A549 (cell line): ENCODE results near the gene ADPRHL1. TPM values are rescaled to one million over a fixed set of nuclear protein-coding genes. Genes with fewer than 3 reads are reported as not detected.

Experiments used
- ATAC-seq, 2 experiments: fragments of 200-7000 bp in 1 of 2; fragments of >200 bp in 1 of 2; cut with Nextera tagmentation in 1 of 2; cut with Tn5 transposase in 1 of 2; 3 replicates each; pipeline versions ENCODE4 v1.8.0 to v1.9.1; 2018 to 2020; ENCODE audit warnings: mild to moderate bottlenecking in 1 of 2, moderate library complexity in 1 of 2
- CTCF ChIA-PET: fragments of 300-600 bp; sonication (Branson Sonifier 250); formaldehyde crosslinking; extraction: SDS; loops from one replicate; lab custom pipeline; 2021; ENCODE audit warnings: antibody characterized with exemption, inconsistent platforms; lab: Yijun Ruan, JAX
- POLR2A ChIA-PET: fragments of 350-600 bp; formaldehyde crosslinking; extraction: SDS; loops from one replicate; lab custom pipeline; 2021; ENCODE audit warnings: antibody characterized with exemption, inconsistent platforms; lab: Yijun Ruan, JAX
- DNase-seq, 2 experiments: peaks; one replicate each; pipeline versions ENCODE4 v3.0.0 to v3.0.0-alpha.2; 2011 to 2016; ENCODE audit warnings: low read depth in 1 of 2, low spot score in 1 of 2
- FAIRE-seq: peaks from 2 replicates; lab custom pipeline; 2011; peaks lifted over from hg19 to GRCh38; lab: Jason Lieb, UNC
- H3K27ac ChIP-seq, 2 experiments: fragments of >200 bp; sonication (Bioruptor Twin); formaldehyde crosslinking; 3 replicates each; pipeline ENCODE4 v1.5.1; 2016 to 2017
- H3K4me1 ChIP-seq: fragments of >200 bp; sonication (Bioruptor Twin); formaldehyde crosslinking; 3 replicates; pipeline ENCODE4 v1.6.1; 2016
- H3K4me2 ChIP-seq: fragments of >200 bp; sonication (Bioruptor Twin); formaldehyde crosslinking; 3 replicates; pipeline ENCODE4 v1.6.1; 2016
- H3K4me3 ChIP-seq: fragments of >200 bp; sonication (Bioruptor Twin); formaldehyde crosslinking; 3 replicates; pipeline ENCODE4 v1.5.1; 2016
- H3K9me3 ChIP-seq: fragments of >200 bp; sonication (Bioruptor Twin); formaldehyde crosslinking; 3 replicates; pipeline ENCODE4 v1.6.1; 2016
- CHD2 ChIP-seq: fragments of 150-350 bp; IDR thresholded peaks from 2 replicates; pipeline ENCODE4 v1.6.1; 2014; ENCODE audit warnings: low read length; ENCODE audit not compliant: partially characterized antibody
- CHD4 ChIP-seq: fragments of 200-600 bp; sonication (generic); IDR thresholded peaks from 2 replicates; pipeline ENCODE4 v1.6.1; 2016; ENCODE audit warnings: antibody characterized with exemption, mild to moderate bottlenecking, borderline replicate concordance
- EHF ChIP-seq: fragments of 250-450 bp; sonication (Bioruptor Pico); IDR thresholded peaks from 2 replicates; pipeline ENCODE4 v1.5.0; 2020; ENCODE audit warnings: mild to moderate bottlenecking
- ESRRA ChIP-seq: fragments of 150-350 bp; IDR thresholded peaks from 2 replicates; pipeline ENCODE4 v1.6.1; 2014; ENCODE audit warnings: mild to moderate bottlenecking, low read length, borderline replicate concordance
- FOSL2 ChIP-seq, 2 experiments: fragments of 450-650 bp in 1 of 2; fragments of >200 bp in 1 of 2; sonication (Bioruptor Twin) in 1 of 2; formaldehyde crosslinking; IDR thresholded peaks; 2 replicates each; pipeline versions ENCODE4 v1.5.0 to v1.6.1; 2016 to 2020; ENCODE audit warnings: mild to moderate bottlenecking in 1 of 2, moderate library complexity in 1 of 2
- GATA3 ChIP-seq: IDR thresholded peaks from 2 replicates; pipeline ENCODE4 v1.6.1; 2012; ENCODE audit warnings: borderline replicate concordance
- HDAC2 ChIP-seq: fragments of 200-600 bp; sonication (generic); IDR thresholded peaks from 2 replicates; pipeline ENCODE4 v1.6.1; 2016
- HOXB13 ChIP-seq: fragments of 250-450 bp; sonication (Bioruptor Pico); IDR thresholded peaks from 2 replicates; pipeline ENCODE4 v1.5.0; 2020; ENCODE audit warnings: low read depth, mild to moderate bottlenecking, moderate library complexity
- JUNB ChIP-seq: fragments of >200 bp; sonication (Bioruptor Twin); formaldehyde crosslinking; IDR thresholded peaks from 2 replicates; pipeline ENCODE4 v1.6.1; 2016
- KDM1A ChIP-seq: fragments of 200-600 bp; sonication (generic); IDR thresholded peaks from 2 replicates; pipeline ENCODE4 v1.6.1; 2016; ENCODE audit warnings: low read depth, mild to moderate bottlenecking
- KDM5A ChIP-seq: fragments of 200-600 bp; sonication (generic); IDR thresholded peaks from 2 replicates; pipeline ENCODE4 v1.6.1; 2016; ENCODE audit warnings: antibody characterized with exemption, mild to moderate bottlenecking
- MYC ChIP-seq: IDR thresholded peaks from 2 replicates; pipeline ENCODE4 v1.6.1; 2012; ENCODE audit warnings: mild to moderate bottlenecking, inconsistent platforms, low read length, improper control_type of control experiment, borderline replicate concordance
- NFE2L2 ChIP-seq: fragments of 150-350 bp; conservative IDR thresholded peaks from 2 replicates; pipeline ENCODE4 v1.6.1; 2014; ENCODE audit warnings: low read length
- NPAS2 ChIP-seq: fragments of 250-450 bp; sonication (Bioruptor Pico); IDR thresholded peaks from 2 replicates; pipeline ENCODE4 v1.8.0; 2022; ENCODE audit warnings: mild to moderate bottlenecking, moderate library complexity, borderline replicate concordance
- NR3C1 ChIP-seq: fragments of >200 bp; sonication (Bioruptor Twin); formaldehyde crosslinking; IDR thresholded peaks from 3 replicates; pipeline ENCODE4 v1.6.1; 2017
- PHF8 ChIP-seq: fragments of 200-600 bp; sonication (generic); IDR thresholded peaks from 2 replicates; pipeline ENCODE4 v1.6.1; 2016; ENCODE audit warnings: low read depth, mild to moderate bottlenecking, antibody characterized with exemption, moderate library complexity, borderline replicate concordance
- POLR2A ChIP-seq: IDR thresholded peaks from 2 replicates; pipeline ENCODE4 v1.6.1; 2012; ENCODE audit warnings: mild to moderate bottlenecking, low read length
- POLR2AphosphoS2 ChIP-seq: conservative IDR thresholded peaks from 2 replicates; pipeline ENCODE4 v1.6.1; 2012; ENCODE audit warnings: low read length, improper control_type of control experiment, inconsistent platforms
- RARB ChIP-seq: fragments of 250-450 bp; sonication (Bioruptor Pico); IDR thresholded peaks from 2 replicates; pipeline ENCODE4 v1.8.0; 2021; ENCODE audit warnings: mild to moderate bottlenecking, moderate library complexity
- RCOR1 ChIP-seq: fragments of 150-350 bp; IDR thresholded peaks from 2 replicates; pipeline ENCODE4 v1.6.1; 2014; ENCODE audit warnings: antibody characterized with exemption, low read length, low read depth
- SREBF2 ChIP-seq: fragments of 450-650 bp; IDR thresholded peaks from 2 replicates; pipeline ENCODE4 v1.6.1; 2014; ENCODE audit warnings: mild to moderate bottlenecking, moderate library complexity
- ZNF302 ChIP-seq: fragments of 250-450 bp; sonication (Bioruptor Pico); IDR thresholded peaks from 2 replicates; pipeline ENCODE4 v1.9.0; 2021; ENCODE audit warnings: inconsistent platforms, mild to moderate bottlenecking, moderate library complexity
- ZSCAN20 ChIP-seq: fragments of 250-450 bp; sonication (Bioruptor Pico); IDR thresholded peaks from 2 replicates; pipeline ENCODE4 v1.8.0; 2022; ENCODE audit warnings: mild to moderate bottlenecking, moderate library complexity
- WGBS: methylation state at CpG from one replicate; pipeline ENCODE4 v1.1.6; 2017; ENCODE audit errors: missing lambda C conversion rate; 5-methylcytosine and 5-hydroxymethylcytosine counted together
- polyA plus RNA-seq, 4 experiments: library from polyadenylated mRNA; depleted of rRNA in 3 of 4; stranded (reverse); fragments of >200 nt; fragmentation: RNase III in 1 of 4; extraction: RNeasy Plus Mini Kit Qiagen cat#74134 plus additional on column Dnase treatment in 1 of 4; gene quantifications; 2 replicates in 3 of 4; 3 replicates in 1 of 4; pipeline ENCODE4 v1.2.3, GENCODE V29; 2011 to 2017
- TF ChIP-seq, protein P1 (sequence below): fragments of >200 bp; sonication (Bioruptor Twin); formaldehyde crosslinking; IDR thresholded peaks from 2 replicates; pipeline ENCODE4 v1.6.1; 2016
- TF ChIP-seq, protein P2 (sequence below): fragments of >200 bp; sonication (Bioruptor Twin); formaldehyde crosslinking; IDR thresholded peaks from 3 replicates; pipeline ENCODE4 v1.5.1; 2016
- TF ChIP-seq, protein P3 (sequence below): fragments of 450-650 bp; IDR thresholded peaks from 2 replicates; pipeline ENCODE4 v1.6.1; 2014; ENCODE audit warnings: antibody characterized with exemption
- TF ChIP-seq, protein P4 (sequence below): IDR thresholded peaks from 2 replicates; pipeline ENCODE4 v1.6.1; 2012

Gene ADPRHL1
- polyA plus RNA-seq, 2 of the 4 experiments (the other 2 are of a cell fraction) = 11.0 to 11.4 TPM

DNA sequence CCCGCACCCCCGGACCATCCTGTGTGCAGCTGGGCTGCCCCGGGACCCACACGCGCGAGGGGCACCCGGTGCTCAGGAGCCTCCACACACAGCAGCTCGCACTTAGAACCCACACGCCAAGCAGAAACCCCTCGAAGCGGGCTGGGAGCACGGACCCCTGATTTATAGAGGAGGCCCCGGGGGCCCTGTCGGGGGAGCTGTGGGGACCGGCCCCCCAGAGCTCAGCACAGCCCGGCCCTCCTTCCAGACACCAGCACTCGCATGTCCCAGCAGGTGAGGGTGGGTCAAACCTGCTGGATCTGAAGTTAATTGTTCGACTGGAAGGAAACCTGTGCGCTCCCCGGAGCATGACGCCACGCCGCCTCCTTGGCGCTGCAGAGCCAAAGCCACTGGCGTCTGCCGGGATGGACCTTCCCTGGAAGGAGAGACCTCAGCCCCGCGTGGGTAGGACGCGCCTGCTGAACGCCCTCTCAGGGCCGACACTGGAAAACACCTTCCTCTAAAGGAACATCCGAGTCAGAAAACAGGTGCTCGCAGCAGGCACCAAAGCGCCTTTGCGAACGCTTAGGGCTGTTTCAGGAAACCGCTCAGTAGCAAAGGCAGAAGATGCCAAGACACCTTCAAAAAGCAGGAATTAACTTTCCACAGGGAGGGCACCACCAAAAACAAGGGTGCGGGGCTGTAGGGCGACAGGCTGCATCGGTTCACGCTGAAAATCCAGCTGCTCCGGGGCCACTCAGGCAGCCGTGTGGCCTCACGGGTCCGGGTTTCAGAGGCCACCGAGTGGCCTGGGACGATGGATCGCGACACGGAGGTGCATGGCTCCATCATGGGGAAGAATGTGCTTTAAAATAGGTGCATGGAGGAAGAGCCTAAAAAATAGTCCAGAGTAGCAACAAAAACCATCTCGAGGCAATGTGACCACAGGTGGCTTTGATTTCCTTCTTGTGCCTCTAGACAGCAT, 51.6 kb downstream of the ADPRHL1 start:
- POLR2A ChIA-PET = no interaction called here

DNA sequence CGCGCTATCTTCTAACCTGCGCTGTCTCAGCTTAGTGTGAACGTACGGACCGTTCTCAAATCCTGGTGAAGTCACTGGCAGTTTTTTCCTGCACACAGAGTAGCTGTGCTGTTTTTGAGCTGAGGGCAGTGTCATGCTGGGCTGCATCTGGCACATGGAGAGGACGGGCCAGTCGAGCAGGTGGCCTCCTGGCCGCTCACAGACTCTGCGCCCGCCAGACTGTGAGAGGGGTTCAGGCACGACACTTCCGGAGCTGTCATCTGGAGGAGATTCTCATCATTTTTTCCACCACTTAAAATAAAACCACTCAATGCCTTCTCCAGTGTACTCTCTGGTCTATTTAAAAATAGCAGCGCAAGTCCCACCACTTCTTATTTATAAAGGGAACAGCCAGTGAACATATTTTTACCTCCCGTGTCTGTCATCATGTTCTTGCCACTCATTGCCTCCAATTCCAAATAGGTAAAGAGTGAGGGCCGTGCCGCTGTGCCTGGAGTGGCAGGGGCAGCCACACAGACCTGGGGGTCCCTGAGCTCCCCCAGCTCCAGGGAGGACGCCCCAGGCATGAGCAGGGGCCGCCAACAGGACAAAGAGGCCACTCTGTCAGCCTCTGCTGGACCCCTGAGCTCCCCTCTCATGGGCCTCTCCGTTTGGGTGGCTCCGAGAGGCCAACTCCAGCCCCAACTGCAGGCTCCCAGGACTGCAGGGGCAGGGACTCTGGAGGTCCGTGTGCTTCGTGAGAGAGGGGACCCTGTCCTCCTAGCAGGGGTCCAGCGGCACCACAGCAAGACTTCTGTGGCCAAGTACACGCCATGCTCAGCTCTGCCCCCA, 52.5 kb downstream of the ADPRHL1 start:
- H3K27ac ChIP-seq = no peak overlapping the region
- FAIRE-seq = no peak
- POLR2A ChIA-PET = no interaction called here
- TF ChIP-seq ESRRA (no peak), KDM5A (no peak), GATA3 (no peak), EHF (CRISPR knock-in tag) (no peak), NFE2L2 (no peak), FOSL2 (IDR thresholded peaks at IDR 0.05) (no peak), FOSL2 (CRISPR knock-in tag; IDR thresholded peaks at IDR 0.05) (no peak), CHD4 (no peak)
- TF ChIP-seq, all 56 proteins: peak for 0
- no peaks in the 10 kb centered on the region for H3K9me3 ChIP-seq
- no peak overlapping the region for H3K4me3 ChIP-seq
- DNase-seq = no peak
- no peaks in the 10 kb centered on the region for H3K4me1 ChIP-seq
- CTCF ChIA-PET = no interaction called here
- WGBS = 79% methylated on average over 17 of the region's 25 CpGs
- no peak overlapping the region for H3K4me2 ChIP-seq
- no peak for ATAC-seq

More for the DNA sequence above, 51.6 kb downstream of the ADPRHL1 start:
- Histone ChIP-seq H3K4me3 (no peak overlapping the region), H3K27ac (no peak overlapping the region), H3K9me3 (no peaks in the 10 kb centered on the region), H3K4me2 (no peak overlapping the region), H3K4me1 (no peaks in the 10 kb centered on the region)
- CTCF ChIA-PET = interaction anchor here (1.5 kb wide), 1 partner anchor 8 kb away, joined by 5 read pairs; no protein-coding TSS in a partner anchor
- ATAC-seq (no peak), DNase-seq (no peak), FAIRE-seq (no peak)
- TF ChIP-seq ZNF302 (CRISPR knock-in tag) (no peak), JUNB (no peak), RARB (CRISPR knock-in tag) (no peak), RCOR1 (no peak), MYC (no peak), PHF8 (no peak), NR3C1 (no peak), POLR2A (no peak), CHD2 (no peak), HOXB13 (CRISPR knock-in tag) (no peak), POLR2AphosphoS2 (no peak), HDAC2 (no peak), NPAS2 (CRISPR knock-in tag) (no peak), ZSCAN20 (CRISPR knock-in tag) (no peak), SREBF2 (no peak), KDM1A (no peak)
- TF ChIP-seq, protein P1, sequence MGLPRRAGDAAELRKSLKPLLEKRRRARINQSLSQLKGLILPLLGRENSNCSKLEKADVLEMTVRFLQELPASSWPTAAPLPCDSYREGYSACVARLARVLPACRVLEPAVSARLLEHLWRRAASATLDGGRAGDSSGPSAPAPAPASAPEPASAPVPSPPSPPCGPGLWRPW = no peak
- TF ChIP-seq, protein P2, sequence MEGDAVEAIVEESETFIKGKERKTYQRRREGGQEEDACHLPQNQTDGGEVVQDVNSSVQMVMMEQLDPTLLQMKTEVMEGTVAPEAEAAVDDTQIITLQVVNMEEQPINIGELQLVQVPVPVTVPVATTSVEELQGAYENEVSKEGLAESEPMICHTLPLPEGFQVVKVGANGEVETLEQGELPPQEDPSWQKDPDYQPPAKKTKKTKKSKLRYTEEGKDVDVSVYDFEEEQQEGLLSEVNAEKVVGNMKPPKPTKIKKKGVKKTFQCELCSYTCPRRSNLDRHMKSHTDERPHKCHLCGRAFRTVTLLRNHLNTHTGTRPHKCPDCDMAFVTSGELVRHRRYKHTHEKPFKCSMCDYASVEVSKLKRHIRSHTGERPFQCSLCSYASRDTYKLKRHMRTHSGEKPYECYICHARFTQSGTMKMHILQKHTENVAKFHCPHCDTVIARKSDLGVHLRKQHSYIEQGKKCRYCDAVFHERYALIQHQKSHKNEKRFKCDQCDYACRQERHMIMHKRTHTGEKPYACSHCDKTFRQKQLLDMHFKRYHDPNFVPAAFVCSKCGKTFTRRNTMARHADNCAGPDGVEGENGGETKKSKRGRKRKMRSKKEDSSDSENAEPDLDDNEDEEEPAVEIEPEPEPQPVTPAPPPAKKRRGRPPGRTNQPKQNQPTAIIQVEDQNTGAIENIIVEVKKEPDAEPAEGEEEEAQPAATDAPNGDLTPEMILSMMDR = no peak
- TF ChIP-seq, protein P3, sequence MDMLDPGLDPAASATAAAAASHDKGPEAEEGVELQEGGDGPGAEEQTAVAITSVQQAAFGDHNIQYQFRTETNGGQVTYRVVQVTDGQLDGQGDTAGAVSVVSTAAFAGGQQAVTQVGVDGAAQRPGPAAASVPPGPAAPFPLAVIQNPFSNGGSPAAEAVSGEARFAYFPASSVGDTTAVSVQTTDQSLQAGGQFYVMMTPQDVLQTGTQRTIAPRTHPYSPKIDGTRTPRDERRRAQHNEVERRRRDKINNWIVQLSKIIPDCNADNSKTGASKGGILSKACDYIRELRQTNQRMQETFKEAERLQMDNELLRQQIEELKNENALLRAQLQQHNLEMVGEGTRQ = no peak
- TF ChIP-seq, protein P4, sequence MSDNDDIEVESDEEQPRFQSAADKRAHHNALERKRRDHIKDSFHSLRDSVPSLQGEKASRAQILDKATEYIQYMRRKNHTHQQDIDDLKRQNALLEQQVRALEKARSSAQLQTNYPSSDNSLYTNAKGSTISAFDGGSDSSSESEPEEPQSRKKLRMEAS = no peak
- 82% methylated on average over 37 of the region's 52 CpGs for WGBS
